GM18508 (cell line): ENCODE results near the gene PHACTR2.

ENCODE experiments used
- ATAC-seq: cut with Tn5 transposase; IDR thresholded peaks from one replicate; pipeline ENCODE4 v1.9.1; 2021; ENCODE audit warnings: moderate number of reproducible peaks; ENCODE audit not compliant: insufficient read depth, unreplicated experiment

Gene PHACTR2

GRCh38 chr6:143802833-143803565 lies 125.2 kb downstream of the PHACTR2 start:
- no peak for ATAC-seq

- ATAC-seq = no peak
These were observed 126.2 kb downstream of the PHACTR2 start for GRCh38 chr6:143803769-143804568.

- no peak for ATAC-seq
These were observed 127.1 kb downstream of the PHACTR2 start for GRCh38 chr6:143804835-143805239.

GRCh38 chr6:143806282-143807102 lies 128.7 kb downstream of the PHACTR2 start:
- no peak for ATAC-seq

- no peak for ATAC-seq
These were observed 129.5 kb downstream of the PHACTR2 start for GRCh38 chr6:143807103-143807772.

GRCh38 chr6:143810745-143811144 lies 133.0 kb downstream of the PHACTR2 start:
- ATAC-seq = no peak

- ATAC-seq = no peak
These were observed 133.9 kb downstream of the PHACTR2 start for GRCh38 chr6:143811501-143812157.

- ATAC-seq = no peak
These were observed 139.9 kb downstream of the PHACTR2 start for GRCh38 chr6:143817621-143818020.

GRCh38 chr6:143821359-143821758 lies 143.6 kb downstream of the PHACTR2 start:
- no peak for ATAC-seq

- no peak for ATAC-seq
These were observed 144.8 kb downstream of the PHACTR2 start for GRCh38 chr6:143822584-143823024.

- no peak for ATAC-seq
These were observed 145.8 kb downstream of the PHACTR2 start for GRCh38 chr6:143823548-143823947.

- no peak for ATAC-seq
These were observed 150.8 kb downstream of the PHACTR2 start for GRCh38 chr6:143828572-143828971.

GRCh38 chr6:143836150-143836549 lies 158.4 kb downstream of the PHACTR2 start:
- ATAC-seq = no peak

GRCh38 chr6:143838395-143838794 lies 160.6 kb downstream of the PHACTR2 start:
- ATAC-seq = no peak

- ATAC-seq = no peak
These were observed 161.4 kb downstream of the PHACTR2 start for GRCh38 chr6:143839196-143839595.

GRCh38 chr6:143840595-143841265 lies 163.0 kb downstream of the PHACTR2 start:
- no peak for ATAC-seq

GRCh38 chr6:143842461-143842901 lies 164.7 kb downstream of the PHACTR2 start:
- no peak for ATAC-seq

GRCh38 chr6:143842902-143843676 lies 165.3 kb downstream of the PHACTR2 start, which contains the start of gene LTV1:
Gene LTV1, plus strand, starts transcription at chr6:143843338. Its CDS starts 140 bp downstream, at chr6:143843478.
- peak; percentile 96 for ATAC-seq
